CD14-positive monocyte (primary cell): Measurements from ENCODE around the gene CELF1. TPM values are rescaled to one million over a fixed set of nuclear protein-coding genes. Genes with fewer than 3 reads are reported as not detected.
A peak's percentile ranks its signal among the peaks of the same experiment; 100 is the strongest.

Experiments
- DNase-seq, 3 donors: peaks; one replicate each; pipeline ENCODE4 v3.0.0-alpha.2; 2011 to 2022
- H2AFZ ChIP-seq: 2 replicates; pipeline ENCODE4 v1.6.0; 2012; ENCODE audit warnings: mild to moderate bottlenecking, low read depth, low read length, inconsistent platforms; ENCODE audit not compliant: insufficient read depth, poor library complexity, severe bottlenecking
- H3K27ac ChIP-seq, 2 donors: 1 replicate in 1 of 2; 2 replicates in 1 of 2; pipeline ENCODE4 v1.5.1; 2012 to 2013; ENCODE audit warnings: low read length in 2 of 2, control low read depth in 1 of 2, inconsistent platforms in 1 of 2, low read depth in 1 of 2, mild to moderate bottlenecking in 1 of 2
- H3K27me3 ChIP-seq, 2 donors: one replicate each; pipeline versions ENCODE4 v1.6.0 to v1.6.1; 2011 to 2013; ENCODE audit warnings: low read length in 2 of 2; ENCODE audit not compliant: control insufficient read depth in 2 of 2, insufficient read depth in 2 of 2
- H3K36me3 ChIP-seq, 2 donors: replicated peaks in 1 of 2; 1 replicate in 1 of 2; 2 replicates in 1 of 2; pipeline versions ENCODE4 v1.5.1 to v1.6.1; 2012 to 2013; ENCODE audit warnings: low read length in 2 of 2, control low read depth in 1 of 2, inconsistent platforms in 1 of 2, mild to moderate bottlenecking in 1 of 2; ENCODE audit not compliant: insufficient read depth in 2 of 2, control insufficient read depth in 1 of 2
- H3K4me1 ChIP-seq, 2 donors: 1 replicate in 1 of 2; 2 replicates in 1 of 2; pipeline versions ENCODE4 v1.5.1 to v1.6.1; 2012 to 2013; ENCODE audit warnings: low read length in 2 of 2, control low read depth in 1 of 2, inconsistent platforms in 1 of 2, mild to moderate bottlenecking in 1 of 2, moderate library complexity in 1 of 2; ENCODE audit not compliant: insufficient read depth in 2 of 2, control insufficient read depth in 1 of 2
- H3K4me2 ChIP-seq: replicated peaks from 2 replicates; pipeline ENCODE3; 2012; ENCODE audit warnings: low read length, moderate library complexity, mild to moderate bottlenecking; ENCODE audit not compliant: poor library complexity, severe bottlenecking; ENCODE audit errors: extremely low read depth
- H3K4me3 ChIP-seq, 3 experiments: fragments of 200-600 bp in 1 of 3; sonication (generic) in 1 of 3; replicated peaks in 1 of 3; 1 replicate in 2 of 3; 2 replicates in 1 of 3; pipeline ENCODE4 v1.5.1; 2011 to 2013; ENCODE audit warnings: low read length in 3 of 3, mild to moderate bottlenecking in 3 of 3, control low read depth in 2 of 3, low read depth in 2 of 3, inconsistent platforms in 1 of 3, moderate library complexity in 1 of 3
- H3K79me2 ChIP-seq: 2 replicates; pipeline ENCODE4 v1.6.0; 2012; ENCODE audit warnings: mild to moderate bottlenecking, control low read depth, inconsistent platforms, low read length, moderate library complexity; ENCODE audit not compliant: insufficient read depth
- H3K9ac ChIP-seq: 2 replicates; pipeline ENCODE4 v1.6.0; 2017; ENCODE audit warnings: low read length, mild to moderate bottlenecking; ENCODE audit not compliant: insufficient read depth, poor library complexity, severe bottlenecking
- H3K9me3 ChIP-seq, 2 donors: replicated peaks in 1 of 2; 1 replicate in 1 of 2; 2 replicates in 1 of 2; pipeline versions ENCODE4 v1.5.1 to v1.6.1; 2012 to 2013; ENCODE audit warnings: low read length in 2 of 2, control low read depth in 1 of 2; ENCODE audit not compliant: control insufficient read depth in 1 of 2, insufficient read depth in 1 of 2
- H4K20me1 ChIP-seq: 2 replicates; pipeline ENCODE4 v1.6.0; 2012; ENCODE audit warnings: mild to moderate bottlenecking, low read length, control low read depth, moderate library complexity; ENCODE audit not compliant: insufficient read depth
- H3K27ac Mint-ChIP-seq, 7 donors: one replicate each; pipeline ENCODE4 v1.8.0; 2020; ENCODE audit warnings: mild to moderate bottlenecking in 7 of 7, mixed read lengths in 7 of 7, moderate library complexity in 6 of 7, inconsistent platforms in 2 of 7
- H3K27me3 Mint-ChIP-seq, 3 donors: one replicate each; pipeline ENCODE4 v1.8.0; 2021 to 2022; ENCODE audit warnings: low read depth in 3 of 3, mild to moderate bottlenecking in 3 of 3, mixed read lengths in 3 of 3, moderate library complexity in 3 of 3, inconsistent platforms in 1 of 3
- H3K36me3 Mint-ChIP-seq, 2 donors: one replicate each; pipeline ENCODE4 v1.8.0; 2020; ENCODE audit warnings: mixed read lengths in 2 of 2, inconsistent platforms in 1 of 2, mild to moderate bottlenecking in 1 of 2
- H3K4me1 Mint-ChIP-seq: one replicate; pipeline ENCODE4 v1.8.0; 2020; ENCODE audit warnings: mild to moderate bottlenecking, mixed read lengths
- H3K4me3 Mint-ChIP-seq, 2 donors: one replicate each; pipeline ENCODE4 v1.8.0; 2020; ENCODE audit warnings: mild to moderate bottlenecking in 2 of 2, mixed read lengths in 2 of 2, moderate library complexity in 1 of 2
- H3K9me3 Mint-ChIP-seq, 7 donors: one replicate each; pipeline ENCODE4 v1.8.0; 2020 to 2022; ENCODE audit warnings: mixed read lengths in 7 of 7, mild to moderate bottlenecking in 6 of 7, moderate library complexity in 6 of 7, inconsistent platforms in 2 of 7
- CTCF ChIP-seq: fragments of 200-600 bp; IDR thresholded peaks from one replicate; pipeline ENCODE4 v1.8.0; 2022; ENCODE audit warnings: antibody characterized with exemption, mild to moderate bottlenecking
- WGBS: methylation state at CpG from one replicate; pipeline ENCODE4 v1.1.5; 2013; ENCODE audit warnings: missing lambda C conversion rate; ENCODE audit not compliant: insufficient coverage; 5-methylcytosine and 5-hydroxymethylcytosine counted together
- intact Hi-C, 2 donors: fragments of 100-400 bp; cut with micrococcal nuclease; formaldehyde crosslinking; loops; one replicate each; pipeline versions ENCODE4 v1.15.0 to v1.15.1; 2023
- polyA plus RNA-seq, 3 donors: library from polyadenylated mRNA; depleted of rRNA in 1 of 3; unstranded in 2 of 3; stranded (reverse) in 1 of 3; fragments of 300-500 nt in 2 of 3; fragments of >200 nt in 1 of 3; fragmentation: Illumina TruSeq in 2 of 3; gene quantifications; 1 replicate in 2 of 3; 2 replicates in 1 of 3; pipeline ENCODE4 v1.2.3, GENCODE V29; 2012 to 2021

The CELF1 gene
- polyA plus RNA-seq, 3 donors: 27.2 to 117 (median 39.9) TPM

- H3K36me3 ChIP-seq: peaks cover 93 to 97% of the 10 kb centered on the region in 2 donors
- H3K27me3 Mint-ChIP-seq: peaks cover 0 to 2% (median 2%) of the 10 kb centered on the region in 3 donors
- no peak overlapping the region for H3K9ac ChIP-seq
- H3K9me3 ChIP-seq: no peaks in the 10 kb centered on the region
- H4K20me1 ChIP-seq: peaks cover 84% of the 10 kb centered on the region
- DNase-seq: peak in 2 of 3 donors; percentile 10 to 32
- peaks cover 14% of the 10 kb centered on the region for H3K4me1 Mint-ChIP-seq
- peak overlapping the region in 1 of 7 donors; percentile 79 for H3K27ac Mint-ChIP-seq
- peaks cover 87 to 96% of the 10 kb centered on the region in 2 donors for H3K36me3 Mint-ChIP-seq
- H3K79me2 ChIP-seq: peaks cover 36% of the 10 kb centered on the region
- peak overlapping the region in 1 of 2 donors; percentile 35 for H3K27ac ChIP-seq
- TF ChIP-seq CTCF: no peak
- no peak overlapping the region for H3K4me3 ChIP-seq
- H3K4me3 Mint-ChIP-seq: no peak overlapping the region
- no peaks in the 10 kb centered on the region for H3K9me3 Mint-ChIP-seq
- intact Hi-C loops: loop anchor here in 1 of 2 donors (5.0 kb wide), 1 partner anchor 87 kb away; the partner anchor contains the start of gene PTPMT1
- H3K4me1 ChIP-seq: peaks cover 16 to 18% of the 10 kb centered on the region in 2 donors
- H2AFZ ChIP-seq: no peak overlapping the region
- H3K4me2 ChIP-seq: no peak overlapping the region
- no peaks in the 10 kb centered on the region for H3K27me3 ChIP-seq
- WGBS: no CpG with 5 or more reads among the region's 6 CpGs
These were observed 72.2 kb downstream of the CELF1 start for GRCh38 chr11:47480762-47481161.

GRCh38 chr11:47478651-47479329, 74.1 kb downstream of the CELF1 start:
- Mint-ChIP-seq H3K4me1 (peaks cover 6% of the 10 kb centered on the region), H3K27ac (peak overlapping the region in 3 of 7 donors; percentile 15 to 55 (median 26)), H3K36me3 (peaks cover 89 to 100% of the 10 kb centered on the region in 2 donors), H3K4me3 (no peak overlapping the region), H3K27me3 (peaks cover 0 to 2% (median 2%) of the 10 kb centered on the region in 3 donors), H3K9me3 (no peaks in the 10 kb centered on the region)
- H3K36me3 ChIP-seq: peaks cover 96 to 99% of the 10 kb centered on the region in 2 donors
- H3K9me3 ChIP-seq: no peaks in the 10 kb centered on the region
- peaks cover 5 to 7% of the 10 kb centered on the region in 2 donors for H3K4me1 ChIP-seq
- no peak overlapping the region for H3K4me3 ChIP-seq
- WGBS: 97% methylated on average over 4 of the region's 5 CpGs
- no peak for DNase-seq
- no peaks in the 10 kb centered on the region for H3K27me3 ChIP-seq
- H3K79me2 ChIP-seq: peaks cover 42% of the 10 kb centered on the region
- no peak overlapping the region for H3K4me2 ChIP-seq
- no peak overlapping the region for H3K9ac ChIP-seq
- no peak overlapping the region for H3K27ac ChIP-seq
- TF ChIP-seq CTCF: no peak
- no peak overlapping the region for H2AFZ ChIP-seq
- peaks cover 94% of the 10 kb centered on the region for H4K20me1 ChIP-seq
- intact Hi-C loops: no loop called here
